NCI-H345 treated with DMSO at 0.1 percent for 48 hours (cell line): Measurements from ENCODE around the gene EDA.
"Not testable (repeated sequence)": the region's sequence is repeated elsewhere in the genome, so short reads cannot be mapped to it uniquely, and the experiment has no call there.

Experiments used
- DNase-seq: peaks from one replicate; lab custom pipeline; 2025; ENCODE audit not compliant: unreplicated experiment; lab: John Stamatoyannopoulos, UW

EDA gene

GRCh38 chrX:69741721-69742120 lies 125.8 kb downstream of the EDA start:
- no peak for DNase-seq

- no peak for DNase-seq
These were observed 130.1 kb downstream of the EDA start for GRCh38 chrX:69746051-69746450.

GRCh38 chrX:69748055-69748454 lies 132.1 kb downstream of the EDA start:
- no peak for DNase-seq

GRCh38 chrX:69759921-69760625 lies 144.2 kb downstream of the EDA start:
- DNase-seq: no peak

GRCh38 chrX:69761633-69762032 lies 145.7 kb downstream of the EDA start:
- DNase-seq: no peak

- DNase-seq: no peak
These were observed 146.4 kb downstream of the EDA start for GRCh38 chrX:69762340-69762739.

GRCh38 chrX:69793260-69793935 lies 177.5 kb downstream of the EDA start:
- no peak for DNase-seq

GRCh38 chrX:69795702-69796101 lies 179.8 kb downstream of the EDA start:
- DNase-seq: no peak

- DNase-seq: no peak
These were observed 191.5 kb downstream of the EDA start for GRCh38 chrX:69807400-69807799.

- DNase-seq: no peak
These were observed 192.5 kb downstream of the EDA start for GRCh38 chrX:69808375-69808774.

GRCh38 chrX:69813677-69814076 lies 197.8 kb downstream of the EDA start:
- DNase-seq: no peak

GRCh38 chrX:69815063-69815462 lies 199.2 kb downstream of the EDA start:
- DNase-seq: no peak

GRCh38 chrX:69815519-69815918 lies 199.6 kb downstream of the EDA start:
- DNase-seq: no peak

- DNase-seq: no peak
These were observed 228.7 kb downstream of the EDA start for GRCh38 chrX:69844636-69845035.

GRCh38 chrX:69859999-69860398 lies 244.1 kb downstream of the EDA start:
- not testable (repeated sequence) for DNase-seq

GRCh38 chrX:69876221-69876620 lies 260.3 kb downstream of the EDA start:
- no peak for DNase-seq

GRCh38 chrX:69884210-69884609 lies 268.3 kb downstream of the EDA start:
- DNase-seq: no peak

GRCh38 chrX:69896046-69896445 lies 280.1 kb downstream of the EDA start:
- DNase-seq: no peak

GRCh38 chrX:69900491-69900890 lies 284.6 kb downstream of the EDA start:
- no peak for DNase-seq

GRCh38 chrX:69906447-69906846 lies 290.5 kb downstream of the EDA start:
- no peak for DNase-seq

GRCh38 chrX:69914781-69915180 lies 298.9 kb downstream of the EDA start:
- DNase-seq: no peak

- DNase-seq: no peak
These were observed 303.8 kb downstream of the EDA start for GRCh38 chrX:69919749-69920148.

- no peak for DNase-seq
These were observed 316.4 kb downstream of the EDA start for GRCh38 chrX:69932323-69932722.
